ENCODE results near the gene POU5F1. TPM values are rescaled to one million over a fixed set of nuclear protein-coding genes. Genes with fewer than 3 reads are reported as not detected.

Gene POU5F1
- total and polyA plus RNA-seq, 2 of the 4 experiments (the other 2 are of a cell fraction): not detected

DNA sequence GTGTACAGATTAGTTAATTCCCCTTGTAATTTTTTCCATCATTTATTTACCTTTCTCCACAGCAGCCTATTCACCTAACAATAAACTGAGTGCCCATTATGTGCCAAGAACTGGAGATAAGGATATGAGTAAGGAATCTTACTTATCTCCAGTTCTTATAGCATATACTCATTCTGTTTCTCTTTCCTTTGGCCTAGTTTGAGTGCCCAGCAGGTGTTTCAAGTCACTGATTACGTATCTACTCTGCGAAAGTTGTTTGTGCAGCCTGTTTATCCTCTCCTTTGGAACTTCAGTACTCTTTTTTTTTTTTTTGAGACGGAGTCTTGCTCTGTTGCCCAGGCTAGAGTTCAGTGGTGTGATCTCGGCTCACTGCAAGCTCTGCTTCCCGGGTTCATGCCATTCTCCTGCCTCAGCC lies 17.3 kb upstream of the POU5F1 start:
- no peak for TF ChIP-seq BHLHE40 (IDR thresholded peaks at IDR 0.05; ENCODE audit: low read depth, low read length)
- no peak for TF ChIP-seq NFE2L2 (IDR thresholded peaks at IDR 0.05; ENCODE audit: low read depth, low read length)
- TF ChIP-seq CEBPB (IDR thresholded peaks at IDR 0.05; ENCODE audit: low read depth, low read length): no peak
- no peak for TF ChIP-seq MAFK (IDR thresholded peaks at IDR 0.05; ENCODE audit: low read depth, low read length)
- TF ChIP-seq, protein P1, sequence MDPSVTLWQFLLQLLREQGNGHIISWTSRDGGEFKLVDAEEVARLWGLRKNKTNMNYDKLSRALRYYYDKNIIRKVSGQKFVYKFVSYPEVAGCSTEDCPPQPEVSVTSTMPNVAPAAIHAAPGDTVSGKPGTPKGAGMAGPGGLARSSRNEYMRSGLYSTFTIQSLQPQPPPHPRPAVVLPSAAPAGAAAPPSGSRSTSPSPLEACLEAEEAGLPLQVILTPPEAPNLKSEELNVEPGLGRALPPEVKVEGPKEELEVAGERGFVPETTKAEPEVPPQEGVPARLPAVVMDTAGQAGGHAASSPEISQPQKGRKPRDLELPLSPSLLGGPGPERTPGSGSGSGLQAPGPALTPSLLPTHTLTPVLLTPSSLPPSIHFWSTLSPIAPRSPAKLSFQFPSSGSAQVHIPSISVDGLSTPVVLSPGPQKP (IDR thresholded peaks at IDR 0.05; ENCODE audit: borderline replicate concordance, low read depth, low read length): no peak
- TF ChIP-seq, protein P2, sequence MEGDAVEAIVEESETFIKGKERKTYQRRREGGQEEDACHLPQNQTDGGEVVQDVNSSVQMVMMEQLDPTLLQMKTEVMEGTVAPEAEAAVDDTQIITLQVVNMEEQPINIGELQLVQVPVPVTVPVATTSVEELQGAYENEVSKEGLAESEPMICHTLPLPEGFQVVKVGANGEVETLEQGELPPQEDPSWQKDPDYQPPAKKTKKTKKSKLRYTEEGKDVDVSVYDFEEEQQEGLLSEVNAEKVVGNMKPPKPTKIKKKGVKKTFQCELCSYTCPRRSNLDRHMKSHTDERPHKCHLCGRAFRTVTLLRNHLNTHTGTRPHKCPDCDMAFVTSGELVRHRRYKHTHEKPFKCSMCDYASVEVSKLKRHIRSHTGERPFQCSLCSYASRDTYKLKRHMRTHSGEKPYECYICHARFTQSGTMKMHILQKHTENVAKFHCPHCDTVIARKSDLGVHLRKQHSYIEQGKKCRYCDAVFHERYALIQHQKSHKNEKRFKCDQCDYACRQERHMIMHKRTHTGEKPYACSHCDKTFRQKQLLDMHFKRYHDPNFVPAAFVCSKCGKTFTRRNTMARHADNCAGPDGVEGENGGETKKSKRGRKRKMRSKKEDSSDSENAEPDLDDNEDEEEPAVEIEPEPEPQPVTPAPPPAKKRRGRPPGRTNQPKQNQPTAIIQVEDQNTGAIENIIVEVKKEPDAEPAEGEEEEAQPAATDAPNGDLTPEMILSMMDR (conservative IDR thresholded peaks at IDR 0.05; ENCODE audit: low read depth, low read length): no peak
- no peak for TF ChIP-seq CHD1 (IDR thresholded peaks at IDR 0.05; ENCODE audit: low read depth, low read length)

More for the DNA sequence above, 17.3 kb upstream of the POU5F1 start:
- dilution Hi-C loops (cut with HindIII; ENCODE audit: low sequenced_read_pairs, unreplicated experiment) (no loop called here), in situ Hi-C loops (cut with MboI; ENCODE audit: low sequenced_read_pairs) (no loop called here), intact Hi-C loops (cut with micrococcal nuclease) (no loop called here)
- H3K23ac ChIP-seq (ENCODE audit: low read depth, low read length): no peak overlapping the region
- ATAC-seq (ENCODE audit: low read depth) (no peak), DNase-seq (no peak)
- ChIA-PET POLR2A (ENCODE audit: unreplicated experiment) (no interaction called here), CTCF (no interaction called here)
- H3K4ac ChIP-seq (ENCODE audit: low read depth, low read length): no peak overlapping the region
- no peak overlapping the region for H3K4me3 ChIP-seq (ENCODE audit: insufficient read depth, low read depth, low read length)
- H2AFZ ChIP-seq (replicated peaks; ENCODE audit: low read length, poor library complexity): no peak overlapping the region
- H3K9me3 ChIP-seq (ENCODE audit: control insufficient read depth, insufficient read depth, low read length): no peaks in the 10 kb centered on the region
- no peak overlapping the region for H2BK15ac ChIP-seq (ENCODE audit: low read depth, low read length)
- no peak overlapping the region for H2AK5ac ChIP-seq (ENCODE audit: low read depth, low read length)
- H3K4me1 ChIP-seq (ENCODE audit: control insufficient read depth, insufficient read depth, low read length): no peaks in the 10 kb centered on the region
- H3K36me3 ChIP-seq (ENCODE audit: control insufficient read depth, insufficient read depth, low read length): no peaks in the 10 kb centered on the region
- no peak overlapping the region for H4K5ac ChIP-seq (ENCODE audit: low read depth, low read length)
- H3K18ac ChIP-seq (ENCODE audit: low read depth, low read length): no peak overlapping the region
- H3K4me2 ChIP-seq (ENCODE audit: low read depth, low read length): no peak overlapping the region
- H3K9ac ChIP-seq (ENCODE audit: low read depth, low read length): no peak overlapping the region
- no peaks in the 10 kb centered on the region for H3K79me1 ChIP-seq (ENCODE audit: low read depth in 1 of 2, low read length in 2 of 2)
- H2BK20ac ChIP-seq (ENCODE audit: low read depth, low read length): no peak overlapping the region
- no peak overlapping the region for H3K56ac ChIP-seq (ENCODE audit: extremely low read depth, insufficient read depth, low read length)
- H2BK5ac ChIP-seq (ENCODE audit: low read depth, low read length, poor library complexity, severe bottlenecking): no peak overlapping the region
- no peaks in the 10 kb centered on the region for H3K9me1 ChIP-seq (ENCODE audit: insufficient read depth, low read length)
- no peak overlapping the region for H2AK9ac ChIP-seq (replicated peaks; ENCODE audit: low read depth, low read length, poor library complexity)
- no peak overlapping the region for H3K14ac ChIP-seq (replicated peaks; ENCODE audit: low read depth, low read length)
- no peak overlapping the region for H3K27ac ChIP-seq (ENCODE audit: insufficient read depth, low read length)
- H4K20me1 ChIP-seq (ENCODE audit: insufficient read depth, low read length): no peaks in the 10 kb centered on the region
- H2BK120ac ChIP-seq (ENCODE audit: low read depth, low read length): no peak overlapping the region
- BruUV-seq (replicated peaks): no TSS peak
- no peak overlapping the region for H4K8ac ChIP-seq (ENCODE audit: low read depth in 2 of 2, low read length in 2 of 2)
- 52% methylated on average over 2 of the region's 5 CpGs; no CpG with 5 or more reads in 1 of the 2 experiments for WGBS, 2 experiments (ENCODE audit: extremely low coverage in 2 of 2, insufficient read length in 1 of 2)
- H3K27me3 ChIP-seq (ENCODE audit: control insufficient read depth, insufficient read depth, low read length): no peaks in the 10 kb centered on the region
- H4K91ac ChIP-seq (ENCODE audit: insufficient read depth, low read depth, low read length): no peak overlapping the region
